ENCODE results near the gene LRRN3. TPM values are rescaled to one million over a fixed set of nuclear protein-coding genes. Genes with fewer than 3 reads are reported as not detected.

LRRN3 gene
- total and polyA plus RNA-seq, 10 of the 15 experiments (the other 5 are each of a cell fraction or from before 2014, with no cell fraction given) = 0.02 to 0.24 (median 0.11) TPM; not detected in 3

GRCh38 chr7:111113263-111114017, 22.5 kb downstream of the LRRN3 start (continued):
- no peak for TF ChIP-seq NKRF (conservative IDR thresholded peaks at IDR 0.05)

- ChIA-PET POLR2A (no interaction called here), CTCF (no interaction called here), SMC1A (ENCODE audit: uncharacterized antibody, unreplicated experiment) (no interaction called here), RAD21 (ENCODE audit: unreplicated experiment) (no interaction called here)
- intact Hi-C loops (cut with micrococcal nuclease; ENCODE audit: unreplicated experiment) (no loop called here), in situ Hi-C loops (cut with MboI) (no loop called here)
- Histone ChIP-seq H3K4me2 (ENCODE audit: control insufficient read depth, insufficient read depth) (no peak overlapping the region), H2AFZ (ENCODE audit: control insufficient read depth, low read depth, low read length) (no peak overlapping the region), H3K36me3 (ENCODE audit: control insufficient read depth in 2 of 2, insufficient read depth in 2 of 2, low read length in 1 of 2) (no peaks in the 10 kb centered on the region), H3K9ac (ENCODE audit: control insufficient read depth, insufficient read depth, low read length) (no peak overlapping the region), H3K9me3 (replicated peaks; ENCODE audit: control insufficient read depth, insufficient read depth, low read length) (no peaks in the 10 kb centered on the region), H3K27me3 (replicated peaks in 1 of 2; ENCODE audit: control insufficient read depth in 2 of 2, insufficient read depth in 2 of 2, low read length in 1 of 2) (no peaks in the 10 kb centered on the region), H3K27ac (ENCODE audit: control insufficient read depth, insufficient read depth) (no peak overlapping the region), H3K79me2 (ENCODE audit: control insufficient read depth, insufficient read depth, low read length) (no peaks in the 10 kb centered on the region), H4K20me1 (ENCODE audit: control insufficient read depth, insufficient read depth) (no peaks in the 10 kb centered on the region), H3K4me3 (no peak overlapping the region), H3K4me1 (ENCODE audit: control insufficient read depth, insufficient read depth, low read length) (no peaks in the 10 kb centered on the region)
- DNase-seq (ENCODE audit: low read depth, low spot score) (no peak), ATAC-seq (no peak), FAIRE-seq (no peak)
- TF ChIP-seq PBX3 (IDR thresholded peaks at IDR 0.05; ENCODE audit: insufficient replicate concordance, low read depth, low read length) (no peak), SMC3 (IDR thresholded peaks at IDR 0.05; ENCODE audit: borderline replicate concordance, low read length) (no peak)
- 97% methylated on average over 2 of the region's 2 CpGs for WGBS (ENCODE audit: insufficient coverage, insufficient replicate concordance, low lambda C conversion rate, missing lambda C conversion rate)
- BruUV-seq (replicated peaks) = no TSS peak
Observed at GRCh38 chr7:111115966-111116365, 25.0 kb downstream of the LRRN3 start.

Measured in GM12878 (cell line).